IPS DF 4.7 (cell line): Measurements from ENCODE around the gene SCAMP1.
"Not testable (repeated sequence)": the region's sequence is repeated elsewhere in the genome, so short reads cannot be mapped to it uniquely, and the experiment has no call there.

ENCODE experiments used
- DNase-seq: peaks from one replicate; pipeline ENCODE4 v3.0.0-alpha.2; 2013; ENCODE audit warnings: low spot score; ENCODE audit errors: extremely low read depth

The SCAMP1 gene, protein sequence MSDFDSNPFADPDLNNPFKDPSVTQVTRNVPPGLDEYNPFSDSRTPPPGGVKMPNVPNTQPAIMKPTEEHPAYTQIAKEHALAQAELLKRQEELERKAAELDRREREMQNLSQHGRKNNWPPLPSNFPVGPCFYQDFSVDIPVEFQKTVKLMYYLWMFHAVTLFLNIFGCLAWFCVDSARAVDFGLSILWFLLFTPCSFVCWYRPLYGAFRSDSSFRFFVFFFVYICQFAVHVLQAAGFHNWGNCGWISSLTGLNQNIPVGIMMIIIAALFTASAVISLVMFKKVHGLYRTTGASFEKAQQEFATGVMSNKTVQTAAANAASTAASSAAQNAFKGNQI

DNA sequence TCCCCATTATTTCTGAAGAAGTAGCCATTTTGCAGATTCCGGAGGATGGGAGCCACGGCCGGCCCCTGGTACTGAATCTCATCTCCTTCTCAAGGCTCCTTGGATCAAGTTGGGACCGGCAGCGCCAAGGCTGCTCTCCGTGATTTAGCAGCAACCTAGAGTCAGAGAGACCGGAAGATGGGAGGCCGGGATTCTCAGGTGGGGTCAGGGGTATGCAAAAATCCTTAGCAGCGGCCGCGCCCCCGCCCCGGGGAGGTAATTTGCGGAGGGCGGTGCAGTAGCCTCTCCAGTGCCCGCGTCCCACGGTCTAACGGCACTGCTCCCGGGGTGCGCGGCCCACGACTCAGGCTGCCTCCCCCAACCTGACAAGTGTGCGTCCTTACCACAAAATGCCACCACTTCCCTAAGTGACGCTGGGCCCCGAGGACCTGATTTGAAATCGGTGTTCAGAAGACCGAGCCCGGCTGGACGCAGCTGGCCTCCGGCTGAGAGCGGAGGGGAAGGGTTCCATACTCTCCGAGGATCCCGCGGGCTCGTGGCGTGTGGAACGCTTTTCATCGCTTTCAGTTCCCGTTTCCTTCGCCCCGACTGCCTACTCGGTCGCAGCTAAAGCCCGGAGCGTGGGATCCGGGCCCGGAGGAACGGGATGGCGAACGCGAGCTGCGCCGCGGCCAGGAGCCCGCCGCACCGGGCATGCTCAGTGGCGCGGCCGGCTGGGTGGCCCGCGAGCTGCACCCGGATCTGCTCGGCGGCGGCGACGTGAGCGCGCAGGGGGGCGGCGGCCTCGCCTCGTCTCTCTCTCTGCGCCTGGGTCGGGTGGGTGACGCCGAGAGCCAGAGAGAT is at the start of gene SCAMP1:
Gene SCAMP1, plus strand, starts transcription at position 787 of the 843 bp plus-strand sequence. Its CDS starts 55 bp downstream, at position 842.
- peak; percentile 85 for DNase-seq

DNA sequence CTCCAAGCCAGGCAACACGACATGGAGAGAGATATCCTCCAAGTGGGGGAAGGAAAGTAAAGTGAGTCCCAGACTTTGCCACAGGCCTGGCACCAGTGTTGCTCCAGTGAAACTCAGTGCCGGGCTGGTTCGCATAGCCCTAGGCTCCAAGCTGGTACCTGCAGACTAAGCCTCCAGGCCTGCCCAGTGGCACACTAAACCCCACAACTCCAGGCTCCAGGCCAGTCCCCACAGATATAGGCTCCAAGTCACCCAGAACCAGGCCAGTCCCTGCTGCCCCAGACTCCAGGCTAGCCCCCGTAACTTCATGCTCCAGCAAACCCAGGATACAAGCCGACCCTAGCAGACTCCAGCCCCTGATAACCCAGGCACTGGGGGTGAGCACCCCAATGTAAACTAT is 42.9 kb upstream of the SCAMP1 start:
- no peak for DNase-seq

DNA sequence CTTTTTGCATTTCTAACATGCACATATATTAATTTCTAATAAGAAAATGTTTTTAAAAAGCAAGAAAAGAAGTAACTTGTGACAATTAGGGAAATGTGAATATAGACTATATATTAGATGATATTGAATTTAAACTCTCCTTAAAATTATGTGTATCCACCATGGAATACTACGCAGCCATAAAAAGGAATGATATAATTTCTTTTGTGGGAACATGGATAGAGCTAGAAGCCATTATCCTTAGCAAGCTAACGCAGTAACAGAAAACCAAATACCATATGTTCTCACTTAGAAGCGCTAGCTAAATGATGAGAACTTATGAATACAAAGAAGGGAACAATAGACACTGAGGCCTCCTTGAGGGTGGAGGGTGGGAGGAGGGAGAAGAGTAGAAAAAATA is 42.1 kb upstream of the SCAMP1 start:
- no peak for DNase-seq

DNA sequence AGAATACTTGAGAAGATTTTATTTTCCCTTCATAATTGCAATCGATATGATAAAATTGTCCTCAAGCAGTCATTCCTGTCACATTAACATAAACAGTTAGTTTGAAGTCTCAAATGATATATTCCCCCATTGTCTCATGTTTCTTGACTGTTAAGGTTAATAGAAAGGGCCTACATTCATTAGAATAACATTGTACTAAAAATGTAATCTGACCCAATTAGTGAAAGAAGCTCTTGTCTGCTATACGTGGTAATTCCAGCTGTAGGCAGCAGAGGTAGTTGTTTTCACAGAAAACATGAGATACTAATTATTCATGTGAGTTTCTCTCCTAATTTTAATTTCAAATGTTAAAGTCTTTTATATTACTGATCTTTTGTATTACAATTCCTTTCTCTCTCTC is 40.0 kb upstream of the SCAMP1 start:
- no peak for DNase-seq

DNA sequence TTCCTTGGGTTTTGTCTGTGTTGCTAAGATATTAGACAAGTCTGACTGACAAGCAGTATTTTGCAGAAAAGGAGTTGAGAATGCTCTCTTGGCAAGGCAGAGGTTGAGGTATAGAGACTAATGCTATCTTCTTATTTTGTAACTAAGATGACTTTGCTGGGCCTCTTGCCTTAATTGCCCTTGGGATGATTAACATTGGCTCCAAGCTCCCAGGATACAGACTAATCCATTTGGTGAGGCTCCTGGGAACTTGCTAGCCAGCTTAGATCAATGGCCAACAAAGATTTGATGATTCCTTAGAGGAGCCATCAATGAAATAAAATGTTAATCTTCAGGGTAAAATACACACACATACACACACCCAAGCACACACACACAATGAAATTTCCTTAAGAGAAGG is 37.2 kb upstream of the SCAMP1 start:
- no peak for DNase-seq

DNA sequence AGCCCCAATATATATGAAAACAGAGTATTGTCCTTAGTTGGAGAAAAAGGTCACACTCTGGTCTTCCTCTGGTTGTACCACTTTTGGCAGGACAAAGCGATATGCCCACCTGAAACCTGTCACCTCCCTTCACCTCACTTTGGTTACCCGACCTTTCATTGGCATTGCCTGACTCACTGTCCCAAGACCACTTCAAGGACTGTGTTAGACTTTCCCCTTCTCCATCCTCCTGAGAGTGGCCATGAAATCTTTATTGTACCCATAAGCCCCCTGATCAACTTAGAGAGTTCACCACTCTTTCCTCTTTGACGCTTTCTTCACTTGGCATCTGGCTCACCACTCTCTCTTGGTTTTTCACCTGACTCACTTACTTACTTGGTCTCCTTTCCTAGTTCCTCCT is 33.5 kb upstream of the SCAMP1 start:
- no peak for DNase-seq

DNA sequence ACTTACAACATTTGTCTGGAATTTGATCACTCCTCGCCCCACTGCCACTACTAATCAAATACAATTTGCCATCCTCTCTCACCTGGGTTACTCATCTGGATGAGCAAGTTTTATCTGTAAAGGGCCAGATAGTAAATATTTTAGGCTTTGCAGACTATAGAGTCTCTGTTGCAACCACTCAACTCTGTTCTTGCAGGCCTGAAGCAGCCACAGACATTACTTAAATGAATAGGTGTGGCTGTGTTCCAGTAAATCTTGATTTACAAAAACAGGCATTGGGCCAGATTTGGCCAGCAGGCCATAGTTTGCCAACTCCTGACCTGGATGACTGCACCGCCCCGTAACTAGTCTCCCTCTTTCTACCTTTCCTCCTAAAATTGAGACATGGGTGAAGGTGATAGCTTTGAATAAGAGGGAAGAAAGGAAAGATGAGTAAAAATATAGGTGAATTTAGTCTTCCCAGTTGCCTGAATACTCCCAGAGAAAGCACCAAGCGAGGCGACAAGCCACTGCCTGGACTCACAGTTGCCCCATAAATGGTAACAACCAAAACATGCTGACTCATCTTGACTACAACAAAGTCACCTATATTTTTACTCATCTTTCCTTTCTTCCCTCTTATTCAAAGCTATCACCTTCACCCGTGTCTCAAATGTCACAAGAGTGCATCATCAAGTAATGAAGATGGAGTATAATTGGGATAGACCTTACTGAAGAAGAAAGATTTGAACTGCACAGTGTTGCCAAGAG is 32.5 kb upstream of the SCAMP1 start:
- DNase-seq, result no peak

DNA sequence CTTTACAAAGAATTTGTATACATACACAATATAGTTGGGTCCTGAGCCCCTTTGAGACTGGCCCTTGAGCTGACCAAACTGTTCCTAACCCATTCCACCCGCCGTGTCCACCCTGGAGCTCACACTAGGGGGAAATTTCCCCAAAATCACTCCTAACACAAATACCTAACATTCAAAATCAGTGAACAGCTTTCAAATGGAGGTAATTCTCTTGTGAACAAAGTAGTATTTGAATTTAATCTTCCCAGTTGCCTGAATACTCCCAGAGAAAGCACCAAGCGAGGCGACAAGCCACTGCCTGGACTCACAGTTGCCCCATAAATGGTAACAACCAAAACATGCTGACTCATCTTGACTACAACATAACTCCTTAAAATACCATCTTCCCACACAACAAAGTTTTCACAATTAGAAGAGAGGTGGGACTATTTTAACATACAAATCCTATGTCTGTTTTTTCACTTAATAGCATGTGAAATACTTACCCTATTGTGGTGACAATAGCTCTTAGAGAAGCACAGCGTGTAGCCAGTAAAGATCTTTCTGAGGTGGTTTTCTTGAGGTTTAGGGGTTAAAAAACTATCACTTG is 31.7 kb upstream of the SCAMP1 start:
- no peak for DNase-seq

DNA sequence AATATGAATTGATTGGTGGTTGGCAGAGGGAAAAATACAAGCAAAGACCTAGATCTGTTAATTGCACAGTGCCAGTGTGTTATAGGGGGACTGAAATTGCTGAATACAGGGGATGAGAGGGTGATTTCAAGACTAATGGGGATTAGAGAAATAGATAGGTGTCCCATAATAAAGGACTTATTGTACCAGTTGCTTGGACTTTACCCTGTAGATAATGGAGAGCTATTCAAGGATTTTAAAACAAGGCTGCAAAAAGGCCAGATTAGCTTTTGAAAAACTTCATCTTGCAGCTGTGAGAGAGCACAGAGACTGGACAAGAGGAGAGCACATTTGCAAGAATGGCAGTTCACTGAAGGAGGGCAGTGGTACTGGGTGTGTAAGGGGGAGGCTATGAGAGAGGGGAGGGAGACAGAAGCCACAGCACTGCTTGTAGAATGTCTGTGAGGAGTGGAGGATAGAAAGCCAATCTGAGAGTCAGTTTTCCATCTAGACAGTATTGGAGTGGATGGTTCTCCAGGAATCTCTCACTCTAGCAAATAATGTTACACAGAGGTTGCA is 28.8 kb upstream of the SCAMP1 start:
- no peak for DNase-seq

DNA sequence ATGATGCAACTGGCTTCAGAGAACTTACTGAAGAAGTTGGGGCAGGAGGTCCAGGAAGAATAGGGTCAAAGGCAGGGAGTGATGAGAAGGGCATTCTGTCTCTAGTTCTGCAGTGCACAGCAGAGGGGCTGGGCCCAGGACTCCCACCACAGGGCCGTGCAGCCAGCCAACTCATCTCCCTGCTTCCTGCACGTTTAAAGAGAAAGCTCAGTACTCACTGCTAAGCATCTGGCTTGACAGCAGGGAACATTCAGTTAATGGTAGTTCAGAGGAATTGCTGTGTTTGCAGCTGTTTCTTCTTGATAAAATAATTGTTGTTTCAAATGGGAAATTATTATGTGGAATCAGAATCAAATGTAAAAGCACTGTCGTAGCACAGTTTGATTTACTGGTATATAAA is 25.6 kb upstream of the SCAMP1 start:
- no peak for DNase-seq

DNA sequence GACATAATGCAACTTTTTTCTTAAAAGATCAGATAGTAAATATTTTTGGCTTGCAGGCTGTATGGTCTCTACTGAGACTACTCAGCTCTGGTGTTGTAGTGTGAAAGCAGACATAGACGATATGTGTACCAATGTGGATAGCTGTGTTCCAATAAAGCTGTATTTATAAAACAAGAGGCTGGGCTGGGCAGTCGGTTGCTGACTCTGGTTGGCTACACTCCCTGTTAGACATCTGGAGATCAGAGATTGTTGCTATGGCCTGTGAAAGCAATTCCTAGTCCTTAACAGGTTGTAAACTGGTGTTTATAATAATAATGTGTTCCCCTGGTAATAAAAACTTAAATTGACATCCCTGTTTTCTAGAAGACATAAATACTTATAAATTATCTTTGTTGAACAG is 24.4 kb upstream of the SCAMP1 start:
- no peak for DNase-seq

DNA sequence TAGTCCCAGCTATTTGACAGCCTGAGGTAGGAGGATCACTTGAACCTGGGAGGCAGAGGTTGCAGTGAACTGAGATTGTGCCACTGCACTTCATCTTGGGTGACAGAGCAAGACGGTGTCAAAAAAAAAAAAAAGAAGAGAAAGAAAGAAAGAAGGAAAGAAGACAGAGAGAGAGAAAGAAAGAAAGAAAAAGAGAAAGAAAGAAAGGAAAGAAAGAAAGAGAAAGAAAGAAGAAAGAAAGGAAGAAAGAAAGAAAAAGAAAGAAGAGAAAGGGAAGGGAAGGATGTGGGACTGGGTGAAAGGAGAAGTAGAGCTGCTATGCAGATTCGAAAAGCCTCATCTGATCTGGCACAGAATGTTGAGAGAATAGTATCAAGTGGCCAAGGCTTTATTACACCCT is 23.7 kb upstream of the SCAMP1 start:
- DNase-seq, result no peak

DNA sequence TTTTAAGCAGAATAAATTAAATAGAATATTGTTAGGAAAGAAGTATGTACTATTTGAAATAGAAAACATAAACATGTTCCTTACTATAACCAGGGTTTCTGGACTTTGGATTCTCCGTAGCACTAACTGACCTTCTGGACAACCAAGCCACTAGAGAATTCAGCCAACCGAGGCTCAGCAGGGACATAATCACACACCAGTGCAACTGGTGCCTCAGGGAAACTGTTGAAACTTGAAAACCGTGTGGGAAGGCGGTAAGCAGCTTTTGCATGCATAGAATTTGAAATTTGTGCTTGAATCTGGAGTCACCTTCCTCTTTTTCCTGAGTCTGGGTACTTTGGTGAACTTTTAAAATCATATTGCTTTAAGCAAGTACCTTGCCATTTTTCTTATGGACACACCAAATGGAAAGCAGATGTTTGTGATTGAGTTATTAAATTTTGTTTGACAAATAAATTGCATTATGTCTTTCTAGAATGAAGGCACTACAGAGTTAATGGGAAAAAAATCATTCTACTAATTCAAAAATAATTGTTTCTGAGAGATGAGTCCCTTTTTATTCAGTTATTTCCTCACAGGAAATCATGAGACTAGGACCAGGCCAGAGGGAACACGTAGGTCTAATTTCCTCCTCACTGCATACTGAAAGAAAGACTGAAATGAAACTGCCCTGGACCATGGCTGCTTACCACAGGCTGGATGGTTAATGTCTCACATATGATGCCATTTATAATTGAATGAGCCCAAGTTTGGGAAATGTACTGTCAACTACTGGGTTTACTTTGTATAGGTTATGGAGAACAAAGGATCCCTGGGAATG is 20.6 kb upstream of the SCAMP1 start:
- no peak for DNase-seq

DNA sequence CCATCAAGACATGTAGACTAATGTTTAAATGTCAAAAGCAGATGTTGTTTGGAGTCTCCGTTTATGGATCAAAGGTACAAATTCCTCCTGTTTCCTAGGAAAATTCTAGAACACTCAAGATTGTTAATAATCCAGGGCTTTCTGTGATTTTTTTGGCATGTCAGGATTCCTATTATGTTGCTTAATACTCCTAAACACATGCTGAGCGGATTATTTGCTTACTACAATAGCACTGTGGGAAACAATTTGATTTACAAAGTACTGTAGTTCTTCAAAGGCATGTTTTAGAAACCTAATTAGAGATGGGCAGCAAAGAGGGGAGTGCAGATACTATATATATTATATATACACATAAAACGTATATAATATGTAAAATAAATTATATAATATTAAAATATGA is 19.0 kb upstream of the SCAMP1 start:
- no peak for DNase-seq

DNA sequence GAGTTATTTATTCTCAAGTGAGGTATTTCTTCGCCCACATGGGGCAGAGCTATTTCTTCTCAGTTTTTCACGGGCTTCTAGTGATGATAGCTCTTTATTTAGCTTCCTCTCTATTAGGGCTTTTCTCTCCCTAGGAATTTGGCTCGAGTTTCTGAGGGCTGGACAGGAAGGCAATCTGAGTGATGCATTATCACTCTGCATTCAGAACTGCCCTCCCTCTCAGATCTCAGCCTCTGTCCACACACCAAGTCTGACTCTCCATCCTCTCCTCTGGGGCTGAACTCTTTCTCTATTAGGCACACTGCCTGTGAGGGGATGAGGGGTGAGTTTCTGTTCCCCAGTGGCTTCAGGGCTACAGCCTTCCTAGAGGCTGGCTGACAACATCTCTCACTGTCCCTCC is 14.9 kb upstream of the SCAMP1 start:
- DNase-seq, result no peak

DNA sequence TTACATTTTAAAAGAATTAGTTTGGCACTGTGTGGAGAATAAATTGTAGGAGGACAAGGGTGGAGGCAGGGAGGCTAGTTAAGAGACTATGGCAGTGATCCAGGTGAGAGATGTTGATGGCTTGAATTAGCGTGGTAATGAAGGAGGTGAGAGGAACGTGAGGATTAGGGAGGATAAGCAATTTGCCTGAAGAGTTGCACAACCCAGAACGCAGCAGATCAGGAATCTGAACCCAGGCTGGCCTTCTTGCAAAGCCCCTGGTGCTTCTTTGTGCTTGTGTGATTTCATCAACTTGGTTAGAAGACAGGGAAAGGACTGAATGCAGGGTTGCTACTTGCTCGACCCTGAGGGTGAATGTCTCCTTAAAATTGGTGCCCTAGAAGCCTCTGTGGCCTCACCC is 6.9 kb upstream of the SCAMP1 start:
- DNase-seq, result no peak

DNA sequence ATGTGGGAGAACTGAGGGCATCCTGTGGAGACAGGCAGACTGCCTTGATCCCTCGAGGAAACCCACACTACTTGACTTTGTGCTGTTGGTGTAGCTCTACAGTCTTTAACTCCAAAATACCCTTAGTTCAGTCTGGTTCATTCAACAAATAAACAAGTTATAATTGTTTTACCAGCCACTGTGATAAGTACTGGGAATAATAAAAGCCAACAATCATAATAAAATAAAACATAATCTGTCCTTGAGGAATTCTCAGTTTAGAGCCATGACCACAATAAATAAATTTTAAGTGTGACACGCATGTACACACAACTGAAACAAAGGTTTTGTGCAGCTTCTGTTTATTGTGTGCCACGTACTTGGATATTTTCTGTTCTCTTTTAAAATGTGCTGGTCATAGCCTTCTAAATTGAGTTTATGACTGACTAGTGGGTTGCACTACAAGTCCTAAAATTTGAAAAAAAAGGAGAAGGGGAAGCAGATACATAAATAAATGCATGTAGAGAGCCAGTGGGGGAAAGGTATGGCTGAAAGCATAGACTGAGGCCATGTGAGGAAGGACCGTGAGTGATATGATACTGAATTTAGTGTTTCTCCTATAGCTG is 6.2 kb upstream of the SCAMP1 start:
- DNase-seq, result no peak

DNA sequence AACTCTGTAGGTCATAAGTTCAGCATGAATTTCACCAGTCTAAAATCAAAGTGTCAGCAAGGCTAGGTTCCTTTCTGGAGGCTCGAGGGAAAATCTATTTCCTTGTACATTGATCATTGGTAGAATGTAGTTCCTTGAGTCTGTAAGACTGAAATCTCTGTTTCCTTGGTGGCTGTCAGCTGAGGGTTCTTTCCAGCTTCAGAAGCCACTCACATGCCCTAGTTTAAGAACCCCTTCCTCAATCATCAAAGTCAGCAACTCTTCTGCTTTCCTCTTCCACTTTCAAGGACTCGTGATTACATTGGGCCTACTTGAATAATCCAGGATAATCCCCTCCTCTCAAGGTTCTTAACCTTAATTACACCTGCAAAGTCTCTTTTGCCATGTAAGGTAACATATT is 4.9 kb upstream of the SCAMP1 start:
- DNase-seq, result no peak

DNA sequence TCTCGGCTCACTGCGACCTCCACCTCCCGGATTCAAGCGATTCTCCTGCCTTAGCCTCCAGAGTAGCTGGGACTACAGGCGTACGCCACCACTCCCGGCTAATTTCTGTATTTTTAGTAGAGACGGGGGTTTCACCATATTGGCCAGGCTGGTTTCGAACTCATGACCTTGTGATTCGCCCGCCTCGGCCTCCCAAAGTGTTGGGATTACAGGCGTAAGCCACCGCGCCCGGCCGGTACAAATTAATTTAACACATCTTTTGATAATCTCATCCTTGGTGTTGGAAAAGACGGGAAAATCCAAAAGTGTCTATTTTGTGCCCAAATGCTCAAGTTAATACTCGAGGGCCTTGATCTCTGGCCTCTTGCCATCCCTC is 974 bp upstream of the SCAMP1 start:
- not testable (repeated sequence) for DNase-seq

DNA sequence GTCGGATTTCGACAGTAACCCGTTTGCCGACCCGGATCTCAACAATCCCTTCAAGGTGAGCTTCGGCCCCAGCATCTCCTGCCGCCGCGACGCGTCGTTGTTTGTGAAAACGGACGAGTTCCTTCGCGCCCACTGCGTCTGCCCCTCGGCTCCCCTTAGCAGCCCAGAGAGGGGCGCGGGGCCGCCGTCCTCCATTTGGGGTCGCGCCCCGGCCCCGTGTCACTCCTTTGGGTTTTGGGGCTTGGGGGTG is 182 bp downstream of the SCAMP1 start:
- DNase-seq, result no peak
